ENCODE results near the gene TAF4. TPM values are rescaled to one million over a fixed set of nuclear protein-coding genes. Genes with fewer than 3 reads are reported as not detected.

The TAF4 gene
- total and polyA plus RNA-seq, 3 experiments from 2014 or later: 1.4 to 21.0 (median 20.5) TPM

DNA sequence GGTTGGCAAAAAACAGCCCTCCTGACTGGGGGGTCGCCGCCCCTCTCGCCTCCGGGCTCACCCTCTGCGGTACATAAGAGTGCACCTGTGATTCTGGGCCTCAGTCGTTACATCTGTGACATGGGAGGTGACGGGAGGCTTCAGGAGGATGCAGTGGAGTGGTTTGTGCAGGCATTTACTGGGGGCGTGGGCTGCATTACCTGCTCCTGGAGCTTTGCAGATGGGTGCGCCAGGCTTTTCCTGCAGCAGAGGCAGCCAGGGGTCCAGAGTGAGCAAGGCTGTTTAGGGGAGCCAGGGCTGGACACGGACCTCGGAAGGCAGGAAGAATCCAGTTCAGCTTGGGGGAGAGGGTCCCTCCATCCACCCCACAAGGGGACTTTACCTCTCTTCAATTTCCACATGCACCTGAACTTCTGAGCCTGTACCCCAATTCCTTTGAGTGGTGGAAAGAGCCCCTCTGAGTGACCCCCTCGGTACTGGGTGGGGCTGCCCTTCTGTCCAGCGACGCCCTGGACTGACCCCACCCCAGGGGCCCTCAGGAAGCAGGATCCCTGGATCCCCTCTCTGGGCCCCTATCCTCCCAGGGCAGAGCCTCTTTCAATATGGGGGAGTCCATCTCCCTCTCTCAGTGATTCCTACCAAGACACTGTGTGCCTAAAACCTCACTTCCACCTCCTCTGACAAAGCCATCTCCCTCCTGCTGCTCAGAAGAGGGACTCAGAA is 134.0 kb downstream of the TAF4 start:
- H3K4me1 Mint-ChIP-seq: no peaks in the 10 kb centered on the region
- peak in 1 of 5 donors; percentile 39 for DNase-seq
- H3K27ac Mint-ChIP-seq: no peak overlapping the region
- no peak overlapping the region for H3K4me3 ChIP-seq (ENCODE audit: low read length)
- H3K27me3 Mint-ChIP-seq: peaks cover 2 to 9% of the 10 kb centered on the region in 2 donors
- no peaks in the 10 kb centered on the region for H3K36me3 ChIP-seq (ENCODE audit: insufficient read depth, low read length)
- H3K36me3 Mint-ChIP-seq: no peaks in the 10 kb centered on the region
- ChIA-PET CTCF (no interaction called here), POLR2A (no interaction called here)
- peaks cover 0 to 2% (median 0%) of the 10 kb centered on the region in 5 donors for H3K9me3 Mint-ChIP-seq
- no peak overlapping the region for H3K4me3 Mint-ChIP-seq
- H3K27me3 ChIP-seq (ENCODE audit: insufficient read depth, low read length, poor library complexity, severe bottlenecking): no peaks in the 10 kb centered on the region
- no peaks in the 10 kb centered on the region for H3K4me1 ChIP-seq (ENCODE audit: insufficient read depth, low read length)
- no peak overlapping the region for H3K27ac ChIP-seq (ENCODE audit: low read depth, low read length)
- H3K9me3 ChIP-seq (ENCODE audit: low read length): no peaks in the 10 kb centered on the region

DNA sequence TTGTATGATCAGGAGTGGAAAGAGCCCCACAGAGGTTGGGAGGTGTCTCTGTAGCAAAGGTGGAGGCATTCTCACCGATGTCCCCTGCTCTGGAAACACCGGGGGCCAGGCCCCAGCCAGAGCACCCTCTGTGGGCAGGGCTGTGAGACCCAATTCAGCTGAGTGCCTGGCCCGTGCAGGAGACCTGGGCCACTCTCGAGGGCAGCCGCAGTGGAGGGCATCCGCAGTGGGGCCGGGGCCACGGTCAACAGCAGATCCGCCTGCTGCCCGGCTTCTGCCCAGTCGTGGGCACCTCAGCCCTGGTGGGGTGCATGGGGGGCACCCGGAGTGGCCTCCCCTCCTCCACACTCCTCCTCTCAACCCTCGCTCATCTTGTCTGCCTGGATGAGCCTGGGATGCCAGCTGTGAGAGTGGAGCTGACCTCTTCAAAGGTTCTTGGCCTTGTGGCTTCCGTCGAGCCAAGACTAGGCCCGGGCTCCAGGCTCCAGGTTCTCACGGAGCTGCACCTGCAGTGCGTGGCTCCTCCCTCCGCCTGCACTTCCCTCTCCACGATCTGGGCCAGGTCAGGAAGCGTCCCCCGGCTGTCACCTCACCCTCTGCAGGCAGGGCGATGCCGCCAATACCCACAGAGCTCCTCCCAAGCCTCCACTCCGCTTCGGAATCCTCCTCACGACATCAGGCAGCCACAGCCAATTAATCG is 134.8 kb downstream of the TAF4 start:
- DNase-seq: peak in 1 of 5 donors; percentile 36
- Mint-ChIP-seq H3K4me3 (no peak overlapping the region), H3K4me1 (no peaks in the 10 kb centered on the region), H3K27ac (no peak overlapping the region), H3K27me3 (peaks cover 2 to 6% of the 10 kb centered on the region in 2 donors), H3K36me3 (no peaks in the 10 kb centered on the region), H3K9me3 (peaks cover 0 to 2% (median 0%) of the 10 kb centered on the region in 5 donors)
- no peak overlapping the region for H3K4me3 ChIP-seq (ENCODE audit: low read length)
- no peaks in the 10 kb centered on the region for H3K9me3 ChIP-seq (ENCODE audit: low read length)
- ChIA-PET CTCF (no interaction called here), POLR2A (no interaction called here)
- H3K27me3 ChIP-seq (ENCODE audit: insufficient read depth, low read length, poor library complexity, severe bottlenecking): no peaks in the 10 kb centered on the region
- no peaks in the 10 kb centered on the region for H3K36me3 ChIP-seq (ENCODE audit: insufficient read depth, low read length)
- no peaks in the 10 kb centered on the region for H3K4me1 ChIP-seq (ENCODE audit: insufficient read depth, low read length)
- no peak overlapping the region for H3K27ac ChIP-seq (ENCODE audit: low read depth, low read length)

DNA sequence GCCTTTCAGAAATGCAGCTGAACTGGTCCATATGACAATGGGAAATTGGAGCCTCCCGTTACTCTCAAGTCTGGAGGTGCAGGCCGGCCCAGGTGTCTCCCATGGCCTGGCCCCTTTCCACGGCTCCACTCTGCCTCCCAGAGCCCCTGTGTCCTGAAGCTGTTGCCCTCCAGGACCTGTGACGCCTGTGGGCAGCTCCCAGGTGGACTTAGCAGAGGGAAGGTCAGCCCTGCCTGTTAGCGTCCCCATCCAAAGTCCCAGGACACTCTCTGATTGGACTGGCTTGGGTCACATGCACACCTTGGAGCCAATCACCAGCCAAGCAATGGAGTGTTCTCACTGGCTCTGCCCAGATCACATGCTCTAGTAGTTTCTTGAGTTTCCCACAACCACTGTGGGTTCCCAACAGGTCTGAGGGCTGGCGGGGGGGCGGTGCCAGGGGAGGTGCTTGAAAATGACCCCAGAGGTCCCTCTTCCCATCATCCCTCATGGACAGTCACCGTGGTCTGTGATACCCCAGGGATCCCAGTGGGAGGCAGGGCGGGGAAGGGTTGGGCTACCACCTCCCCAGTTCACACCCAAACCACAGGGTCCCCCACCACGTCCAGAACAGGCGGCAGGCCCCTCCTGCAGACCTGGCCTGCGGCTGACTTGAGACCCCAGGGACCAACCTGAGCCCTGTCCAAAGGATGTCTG is 135.6 kb downstream of the TAF4 start:
- Mint-ChIP-seq H3K4me3 (no peak overlapping the region), H3K4me1 (no peaks in the 10 kb centered on the region)
- CTCF ChIA-PET: no interaction called here

DNA sequence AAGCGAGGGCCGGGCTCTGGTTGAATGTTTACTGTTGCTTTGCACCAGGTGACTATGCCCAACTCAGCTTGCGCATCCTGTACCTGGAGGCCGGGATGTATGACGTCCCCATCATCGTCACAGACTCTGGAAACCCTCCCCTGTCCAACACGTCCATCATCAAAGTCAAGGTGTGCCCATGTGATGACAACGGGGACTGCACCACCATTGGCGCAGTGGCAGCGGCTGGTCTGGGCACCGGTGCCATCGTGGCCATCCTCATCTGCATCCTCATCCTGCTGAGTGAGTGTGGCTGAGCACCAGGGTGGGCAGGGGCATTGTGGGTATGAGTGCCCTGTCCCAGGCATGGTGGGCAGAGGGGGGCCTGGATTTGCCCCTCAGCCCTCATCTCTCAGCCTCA is 136.1 kb downstream of the TAF4 start:
- no peak overlapping the region for H3K4me3 Mint-ChIP-seq
- peaks cover 0 to 2% (median 0%) of the 10 kb centered on the region in 5 donors for H3K9me3 Mint-ChIP-seq
- H3K27me3 ChIP-seq (ENCODE audit: insufficient read depth, low read length, poor library complexity, severe bottlenecking): no peaks in the 10 kb centered on the region
- no peaks in the 10 kb centered on the region for H3K4me1 ChIP-seq (ENCODE audit: insufficient read depth, low read length)
- H3K27ac ChIP-seq (ENCODE audit: low read depth, low read length): no peak overlapping the region
- peak in 1 of 5 donors; percentile 11 for DNase-seq
- ChIA-PET POLR2A (no interaction called here), CTCF (no interaction called here)
- no peaks in the 10 kb centered on the region for H3K9me3 ChIP-seq (ENCODE audit: low read length)
- H3K36me3 Mint-ChIP-seq: no peaks in the 10 kb centered on the region
- no peaks in the 10 kb centered on the region for H3K36me3 ChIP-seq (ENCODE audit: insufficient read depth, low read length)
- no peak overlapping the region for H3K27ac Mint-ChIP-seq
- no peak overlapping the region for H3K4me3 ChIP-seq (ENCODE audit: low read length)
- H3K27me3 Mint-ChIP-seq: peaks cover 2 to 6% of the 10 kb centered on the region in 2 donors
- no peaks in the 10 kb centered on the region for H3K4me1 Mint-ChIP-seq

More for the DNA sequence above, 135.6 kb downstream of the TAF4 start:
- POLR2A ChIA-PET: no interaction called here
- no peaks in the 10 kb centered on the region for H3K36me3 ChIP-seq (ENCODE audit: insufficient read depth, low read length)
- H3K36me3 Mint-ChIP-seq: no peaks in the 10 kb centered on the region
- H3K27ac ChIP-seq (ENCODE audit: low read depth, low read length): no peak overlapping the region
- peaks cover 2 to 6% of the 10 kb centered on the region in 2 donors for H3K27me3 Mint-ChIP-seq
- H3K9me3 Mint-ChIP-seq: peaks cover 0 to 2% (median 0%) of the 10 kb centered on the region in 5 donors
- H3K27me3 ChIP-seq (ENCODE audit: insufficient read depth, low read length, poor library complexity, severe bottlenecking): no peaks in the 10 kb centered on the region
- H3K27ac Mint-ChIP-seq: no peak overlapping the region
- no peak overlapping the region for H3K4me3 ChIP-seq (ENCODE audit: low read length)
- H3K9me3 ChIP-seq (ENCODE audit: low read length): no peaks in the 10 kb centered on the region
- DNase-seq: peak in 1 of 5 donors; percentile 19
- H3K4me1 ChIP-seq (ENCODE audit: insufficient read depth, low read length): no peaks in the 10 kb centered on the region

DNA sequence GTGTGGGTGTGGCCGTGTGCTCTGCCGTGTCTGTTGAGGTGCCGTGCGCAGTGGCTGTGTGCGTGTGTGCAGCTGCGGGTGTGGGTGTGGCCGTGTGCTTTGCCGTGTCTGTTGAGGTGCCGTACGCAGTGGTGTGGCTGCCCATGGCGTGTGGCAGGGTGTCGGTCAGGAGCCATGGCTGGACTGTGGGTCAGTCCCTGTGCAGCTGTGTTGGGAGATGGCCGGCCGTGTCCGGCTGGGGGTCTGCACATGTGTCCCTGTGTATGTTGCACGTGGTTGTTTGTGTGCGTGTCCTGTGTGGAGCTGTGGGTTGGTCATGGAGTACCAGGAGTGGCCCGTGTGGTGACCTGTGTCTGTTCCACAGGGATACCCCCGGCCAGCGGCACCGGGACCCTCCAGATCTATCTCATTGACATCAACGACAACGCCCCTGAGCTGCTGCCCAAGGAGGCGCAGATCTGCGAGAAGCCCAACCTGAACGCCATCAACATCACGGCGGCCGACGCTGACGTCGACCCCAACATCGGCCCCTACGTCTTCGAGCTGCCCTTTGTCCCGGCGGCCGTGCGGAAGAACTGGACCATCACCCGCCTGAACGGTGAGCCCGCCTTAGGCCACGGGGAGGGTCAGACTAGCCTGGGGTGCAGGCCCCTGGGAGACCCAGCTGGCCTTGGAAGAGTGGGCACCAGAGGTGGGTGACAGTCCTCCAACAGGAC is 137.7 kb downstream of the TAF4 start:
- no peak overlapping the region for H3K27ac Mint-ChIP-seq
- no peaks in the 10 kb centered on the region for H3K36me3 Mint-ChIP-seq
- CTCF ChIA-PET: no interaction called here
- H3K4me1 Mint-ChIP-seq: no peaks in the 10 kb centered on the region
- H3K36me3 ChIP-seq (ENCODE audit: insufficient read depth, low read length): no peaks in the 10 kb centered on the region
- H3K9me3 Mint-ChIP-seq: peaks cover 0 to 2% (median 0%) of the 10 kb centered on the region in 5 donors
- no peaks in the 10 kb centered on the region for H3K4me1 ChIP-seq (ENCODE audit: insufficient read depth, low read length)
- no peak overlapping the region for H3K4me3 Mint-ChIP-seq
- H3K27me3 ChIP-seq (ENCODE audit: insufficient read depth, low read length, poor library complexity, severe bottlenecking): no peaks in the 10 kb centered on the region
- peaks cover 2 to 6% of the 10 kb centered on the region in 2 donors for H3K27me3 Mint-ChIP-seq
- H3K9me3 ChIP-seq (ENCODE audit: low read length): no peaks in the 10 kb centered on the region
- no peak overlapping the region for H3K4me3 ChIP-seq (ENCODE audit: low read length)
- no peak overlapping the region for H3K27ac ChIP-seq (ENCODE audit: low read depth, low read length)
- DNase-seq: peak in 1 of 5 donors; percentile 39
- POLR2A ChIA-PET: no interaction called here

DNA sequence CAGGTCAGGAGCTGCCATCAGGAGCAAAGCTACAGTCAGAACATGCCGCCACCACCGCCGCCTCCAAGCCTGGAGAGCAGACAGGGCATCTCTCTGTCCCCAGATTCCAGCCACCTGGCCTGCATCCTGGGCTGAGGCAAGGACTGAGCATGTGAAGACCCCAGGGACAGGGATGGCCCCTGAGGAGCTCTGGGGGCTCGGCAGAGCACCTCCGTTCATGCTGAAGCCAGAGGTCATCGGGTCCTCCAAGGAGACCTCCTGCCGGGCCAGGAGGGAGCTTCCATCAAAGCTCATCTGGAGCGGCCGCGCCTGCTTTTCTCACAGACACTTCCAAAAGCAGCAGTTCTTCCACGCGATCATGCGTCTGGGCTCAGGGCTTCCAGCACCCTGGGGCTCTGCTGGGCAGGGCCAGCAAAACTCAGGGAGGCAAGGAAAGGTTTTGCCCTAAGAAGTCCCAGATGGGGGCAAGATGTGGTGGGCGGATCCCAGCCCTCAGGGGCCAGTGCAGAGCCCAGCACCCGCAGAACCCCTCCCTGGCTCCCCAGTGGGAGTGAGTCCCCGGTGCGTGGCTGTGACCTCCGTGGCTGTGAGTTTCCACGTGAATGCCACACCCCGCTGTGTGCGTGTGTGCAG is 138.4 kb downstream of the TAF4 start:
- DNase-seq: peak in 1 of 5 donors; percentile 44
- Histone ChIP-seq H3K36me3 (ENCODE audit: insufficient read depth, low read length) (no peaks in the 10 kb centered on the region), H3K27me3 (ENCODE audit: insufficient read depth, low read length, poor library complexity, severe bottlenecking) (no peaks in the 10 kb centered on the region), H3K9me3 (ENCODE audit: low read length) (no peaks in the 10 kb centered on the region), H3K4me3 (ENCODE audit: low read length) (no peak overlapping the region), H3K27ac (ENCODE audit: low read depth, low read length) (no peak overlapping the region), H3K4me1 (ENCODE audit: insufficient read depth, low read length) (no peaks in the 10 kb centered on the region)
- peaks cover 0 to 2% (median 0%) of the 10 kb centered on the region in 5 donors for H3K9me3 Mint-ChIP-seq
- no peak overlapping the region for H3K27ac Mint-ChIP-seq
- ChIA-PET CTCF (no interaction called here), POLR2A (no interaction called here)
- no peaks in the 10 kb centered on the region for H3K36me3 Mint-ChIP-seq
- H3K27me3 Mint-ChIP-seq: peaks cover under 1 to 2% of the 10 kb centered on the region in 2 donors
- no peak overlapping the region for H3K4me3 Mint-ChIP-seq
- no peaks in the 10 kb centered on the region for H3K4me1 Mint-ChIP-seq

DNA sequence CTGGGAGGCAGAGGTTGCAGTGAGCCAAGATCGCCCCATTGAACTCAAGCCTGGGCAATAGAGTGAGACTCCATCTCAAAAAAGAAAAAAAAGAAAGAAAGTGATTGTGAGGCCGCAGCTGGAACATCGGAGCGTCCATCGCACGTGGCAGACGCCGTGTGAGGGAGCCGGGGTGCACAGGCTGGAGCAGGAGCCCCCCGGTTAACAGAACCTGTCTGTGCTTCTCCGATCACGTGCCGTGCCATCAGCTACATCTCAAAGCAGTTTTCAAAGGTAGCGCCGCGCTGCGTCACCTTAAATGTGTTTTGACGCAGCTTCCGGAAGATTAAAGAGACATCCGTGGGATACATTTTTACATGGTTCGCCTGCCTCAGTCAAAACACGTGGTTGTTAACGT is 138.9 kb downstream of the TAF4 start:
- ChIA-PET POLR2A (no interaction called here), CTCF (no interaction called here)
- peak in 1 of 5 donors; percentile 13 for DNase-seq
- Mint-ChIP-seq H3K27me3 (no peaks in the 10 kb centered on the region), H3K36me3 (no peaks in the 10 kb centered on the region), H3K9me3 (peaks cover 0 to 2% (median 0%) of the 10 kb centered on the region in 5 donors), H3K27ac (no peak overlapping the region), H3K4me3 (no peak overlapping the region), H3K4me1 (no peaks in the 10 kb centered on the region)
- H3K4me3 ChIP-seq (ENCODE audit: low read length): no peak overlapping the region
- no peaks in the 10 kb centered on the region for H3K36me3 ChIP-seq (ENCODE audit: insufficient read depth, low read length)
- H3K9me3 ChIP-seq (ENCODE audit: low read length): no peaks in the 10 kb centered on the region
- H3K27ac ChIP-seq (ENCODE audit: low read depth, low read length): no peak overlapping the region
- H3K27me3 ChIP-seq (ENCODE audit: insufficient read depth, low read length, poor library complexity, severe bottlenecking): no peaks in the 10 kb centered on the region
- H3K4me1 ChIP-seq (ENCODE audit: insufficient read depth, low read length): no peaks in the 10 kb centered on the region

Data from CD8-positive, alpha-beta memory T cell (primary cell).